Suprapubic skin (tissue), 4 donors: Measurements from ENCODE around the gene CEP131. TPM values are rescaled to one million over a fixed set of nuclear protein-coding genes. Genes with fewer than 3 reads are reported as not detected.

ENCODE experiments used
- DNase-seq, 2 donors: peaks; one replicate each; pipeline ENCODE4 v3.0.0-alpha.2; 2019; ENCODE audit warnings: low spot score in 2 of 2
- H3K27ac ChIP-seq: fragments of 200-600 bp; sonication (generic); one replicate; pipeline ENCODE4 v1.5.1; 2019
- H3K27me3 ChIP-seq: fragments of 200-600 bp; sonication (generic); one replicate; pipeline ENCODE4 v1.5.1; 2019
- H3K36me3 ChIP-seq: fragments of 200-600 bp; sonication (generic); one replicate; pipeline ENCODE4 v1.5.1; 2019
- H3K4me1 ChIP-seq: fragments of 200-600 bp; sonication (generic); one replicate; pipeline ENCODE4 v1.5.1; 2019
- H3K4me3 ChIP-seq: fragments of 200-600 bp; sonication (generic); one replicate; pipeline ENCODE4 v1.5.1; 2019; ENCODE audit warnings: mild to moderate bottlenecking
- H3K9me3 ChIP-seq: fragments of 200-600 bp; sonication (generic); one replicate; pipeline ENCODE4 v1.5.1; 2019
- EP300 ChIP-seq: sonication (generic); formaldehyde crosslinking; IDR thresholded peaks from one replicate; pipeline ENCODE4 v1.6.1; 2017; ENCODE audit warnings: antibody characterized with exemption
- POLR2A ChIP-seq, 2 donors: fragments of 450-650 bp; IDR thresholded peaks; one replicate each; pipeline ENCODE4 v1.6.1; 2017; ENCODE audit warnings: antibody characterized with exemption in 2 of 2, mild to moderate bottlenecking in 2 of 2, moderate library complexity in 2 of 2
- POLR2AphosphoS5 ChIP-seq, 3 donors: sonication (generic); formaldehyde crosslinking; IDR thresholded peaks; one replicate each; pipeline ENCODE4 v1.6.1; 2017; ENCODE audit warnings: antibody characterized with exemption in 3 of 3
- WGBS: methylation state at CpG from one replicate; pipeline ENCODE4 v1.1.5; 2018; 5-methylcytosine and 5-hydroxymethylcytosine counted together
- total RNA-seq, 4 donors: library from RNA; depleted of rRNA; stranded (reverse); fragments of >200 nt; gene quantifications; one replicate each; pipeline ENCODE4 v1.1.0, GENCODE V29; 2016
- TF ChIP-seq, protein P1 (sequence below), 2 donors: fragments of 200-600 bp in 1 of 2; fragments of 450-650 bp in 1 of 2; sonication (generic) in 1 of 2; IDR thresholded peaks; one replicate each; pipeline ENCODE4 v1.5.1; 2016 to 2019; ENCODE audit warnings: antibody characterized with exemption in 2 of 2, mild to moderate bottlenecking in 1 of 2, moderate library complexity in 1 of 2

CEP131 gene
- total RNA-seq, 4 donors from 2014 or later = 4.2 to 9.5 (median 8.0) TPM

DNA sequence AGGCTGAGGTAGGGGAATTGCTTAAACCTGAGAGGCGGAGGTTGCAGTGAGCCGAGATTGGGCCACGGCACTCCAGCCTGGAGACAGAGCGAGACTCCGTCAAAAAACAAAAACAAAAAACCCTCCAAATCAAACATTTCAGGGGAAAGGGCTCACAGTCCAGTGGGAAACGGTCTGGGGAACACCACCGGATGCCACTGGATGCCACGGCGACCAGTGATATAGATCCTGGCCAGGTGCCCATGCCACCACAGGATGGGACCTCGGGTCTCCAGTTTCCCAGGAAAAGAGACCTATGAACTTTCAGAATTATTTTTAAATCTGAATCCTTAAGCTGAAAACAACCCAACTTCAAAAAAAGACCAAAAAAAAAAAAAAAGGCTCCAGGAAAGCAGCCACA lies 12.3 kb downstream of the CEP131 start:
- no peaks in the 10 kb centered on the region for H3K9me3 ChIP-seq
- H3K27me3 ChIP-seq = no peaks in the 10 kb centered on the region
- TF ChIP-seq, protein P1, sequence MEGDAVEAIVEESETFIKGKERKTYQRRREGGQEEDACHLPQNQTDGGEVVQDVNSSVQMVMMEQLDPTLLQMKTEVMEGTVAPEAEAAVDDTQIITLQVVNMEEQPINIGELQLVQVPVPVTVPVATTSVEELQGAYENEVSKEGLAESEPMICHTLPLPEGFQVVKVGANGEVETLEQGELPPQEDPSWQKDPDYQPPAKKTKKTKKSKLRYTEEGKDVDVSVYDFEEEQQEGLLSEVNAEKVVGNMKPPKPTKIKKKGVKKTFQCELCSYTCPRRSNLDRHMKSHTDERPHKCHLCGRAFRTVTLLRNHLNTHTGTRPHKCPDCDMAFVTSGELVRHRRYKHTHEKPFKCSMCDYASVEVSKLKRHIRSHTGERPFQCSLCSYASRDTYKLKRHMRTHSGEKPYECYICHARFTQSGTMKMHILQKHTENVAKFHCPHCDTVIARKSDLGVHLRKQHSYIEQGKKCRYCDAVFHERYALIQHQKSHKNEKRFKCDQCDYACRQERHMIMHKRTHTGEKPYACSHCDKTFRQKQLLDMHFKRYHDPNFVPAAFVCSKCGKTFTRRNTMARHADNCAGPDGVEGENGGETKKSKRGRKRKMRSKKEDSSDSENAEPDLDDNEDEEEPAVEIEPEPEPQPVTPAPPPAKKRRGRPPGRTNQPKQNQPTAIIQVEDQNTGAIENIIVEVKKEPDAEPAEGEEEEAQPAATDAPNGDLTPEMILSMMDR (IDR thresholded peaks at IDR 0.05) = no peak
- TF ChIP-seq POLR2AphosphoS5 (IDR thresholded peaks at IDR 0.05) (no peak), POLR2A (IDR thresholded peaks at IDR 0.05) (no peak), EP300 (no peak)
- H3K4me1 ChIP-seq = no peaks in the 10 kb centered on the region
- peaks cover 9% of the 10 kb centered on the region for H3K36me3 ChIP-seq
- 74% methylated on average over 10 of the region's 10 CpGs for WGBS
- H3K4me3 ChIP-seq = no peak overlapping the region
- no peak overlapping the region for H3K27ac ChIP-seq
- DNase-seq = no peak

DNA sequence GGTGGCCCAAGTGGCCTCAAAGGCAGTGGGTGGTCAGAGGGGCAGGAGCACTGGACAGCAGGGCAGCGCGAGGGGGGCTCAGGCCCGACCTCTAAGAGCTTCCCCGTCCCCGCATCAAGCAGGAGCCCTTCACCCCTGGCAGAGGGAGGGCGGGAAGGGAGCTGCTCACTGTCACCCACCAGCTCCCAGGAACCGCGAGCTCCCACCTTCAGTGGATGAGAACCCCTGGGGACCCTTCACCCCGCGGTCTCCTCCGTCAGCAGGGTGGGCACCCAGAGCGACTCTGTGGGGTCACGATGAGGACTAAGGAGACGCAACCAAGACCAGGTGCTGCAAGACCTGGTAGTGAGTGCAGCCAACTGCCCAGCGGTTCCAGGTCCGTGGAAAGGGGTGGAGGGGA lies 13.6 kb downstream of the CEP131 start:
- TF ChIP-seq, protein P1 (IDR thresholded peaks at IDR 0.05) = no peak
- TF ChIP-seq POLR2AphosphoS5 (IDR thresholded peaks at IDR 0.05) (no peak), EP300 (no peak)
- no peaks in the 10 kb centered on the region for H3K9me3 ChIP-seq

DNA sequence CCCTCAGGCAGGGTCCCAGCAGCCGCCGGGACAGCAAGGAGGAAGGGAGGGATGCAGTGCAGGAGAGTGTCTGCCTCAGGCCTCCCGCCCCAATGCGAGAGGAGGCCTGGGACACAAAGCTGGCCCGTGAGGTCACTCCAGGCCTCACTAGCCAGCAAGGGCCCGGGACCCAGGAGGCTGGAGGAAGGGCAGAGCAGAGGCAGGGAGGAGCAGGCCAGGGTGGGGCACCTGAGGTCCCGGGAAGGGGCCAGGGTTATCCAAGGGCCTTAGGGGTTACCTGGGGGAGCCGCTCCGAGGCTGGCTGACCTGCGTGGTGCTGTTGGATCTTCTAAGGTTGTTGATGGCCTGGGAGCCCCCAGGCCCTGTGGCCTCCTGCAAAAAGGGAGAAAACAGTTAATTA lies 14.1 kb downstream of the CEP131 start:
- Histone ChIP-seq H3K4me1 (no peaks in the 10 kb centered on the region), H3K9me3 (no peaks in the 10 kb centered on the region), H3K4me3 (no peak overlapping the region), H3K27ac (no peak overlapping the region), H3K36me3 (peaks cover 9% of the 10 kb centered on the region), H3K27me3 (no peaks in the 10 kb centered on the region)
- TF ChIP-seq POLR2A (IDR thresholded peaks at IDR 0.05) = no peak
- TF ChIP-seq, protein P1 (IDR thresholded peaks at IDR 0.05) = no peak
- no peak for TF ChIP-seq POLR2AphosphoS5 (IDR thresholded peaks at IDR 0.05)
- no peak for TF ChIP-seq EP300
- 97% methylated on average over 8 of the region's 10 CpGs for WGBS
- no peak for DNase-seq

More for the DNA sequence above, 13.6 kb downstream of the CEP131 start:
- Histone ChIP-seq H3K27ac (no peak overlapping the region), H3K4me3 (no peak overlapping the region), H3K27me3 (no peaks in the 10 kb centered on the region), H3K36me3 (peaks cover 9% of the 10 kb centered on the region), H3K4me1 (no peaks in the 10 kb centered on the region)
- 95% methylated on average over 15 of the region's 16 CpGs for WGBS
- DNase-seq = no peak

DNA sequence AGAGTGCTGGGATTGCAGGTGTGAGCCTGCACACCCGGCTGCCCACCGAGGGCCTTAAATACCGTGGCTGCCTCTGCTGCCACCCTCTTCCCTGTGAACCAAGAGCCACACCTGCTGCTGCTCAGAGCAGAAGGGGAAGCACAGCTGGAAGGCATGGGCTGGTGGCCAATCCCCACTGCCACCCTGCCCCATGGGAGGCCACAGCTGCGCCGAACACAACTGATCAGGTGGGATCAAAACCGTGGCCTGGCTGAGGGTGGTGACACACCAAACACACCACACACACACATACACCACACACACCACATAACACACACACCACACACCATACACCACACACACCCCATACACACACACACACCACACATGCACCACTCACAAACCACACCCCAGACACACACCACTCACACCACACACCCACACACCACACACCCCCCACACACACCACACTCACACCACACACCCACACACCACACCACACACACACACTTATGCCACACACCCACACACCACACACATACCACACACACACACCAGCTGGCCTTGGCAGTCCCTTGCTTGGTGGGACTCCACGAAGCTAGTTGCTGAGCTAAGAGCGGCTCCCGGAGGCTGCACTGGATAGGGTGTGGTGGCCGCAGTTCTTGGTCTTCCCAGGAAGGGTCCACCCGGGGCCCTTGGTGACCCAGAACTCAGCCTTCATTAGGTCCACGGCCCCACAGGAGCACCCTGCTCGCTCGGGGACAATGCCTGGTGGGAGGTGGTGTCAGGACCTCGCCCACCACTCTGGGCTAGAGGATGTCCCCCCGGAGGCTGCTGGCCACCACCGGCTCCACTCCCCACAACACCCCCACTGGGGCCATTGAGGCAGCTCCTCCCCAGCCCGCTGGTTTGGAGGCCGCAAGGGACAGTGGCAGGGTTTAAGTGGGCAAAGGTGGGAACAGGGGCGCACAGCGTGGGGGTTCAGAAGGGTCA lies 14.9 kb downstream of the CEP131 start:
- H3K9me3 ChIP-seq = no peaks in the 10 kb centered on the region

DNA sequence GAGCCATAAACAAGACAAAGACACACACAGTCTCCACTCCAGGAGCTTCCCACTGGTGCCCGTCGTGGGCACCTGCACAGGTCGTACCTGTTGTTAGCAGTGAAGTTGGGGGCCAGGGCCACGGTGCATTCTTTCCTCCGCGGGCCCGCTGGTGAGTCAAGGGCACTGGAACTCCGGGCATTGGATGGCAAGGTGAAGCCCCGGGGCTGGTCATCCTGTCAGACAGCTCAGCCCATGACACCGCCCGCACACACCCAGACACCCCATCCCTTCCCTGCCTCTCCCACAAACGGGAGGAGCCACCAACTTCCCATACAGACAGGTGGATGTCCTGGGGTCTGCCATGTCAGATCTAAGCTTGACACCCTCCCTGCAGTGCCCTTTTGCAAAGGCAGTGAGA lies 16.1 kb downstream of the CEP131 start:
- Histone ChIP-seq H3K27ac (no peak overlapping the region), H3K27me3 (no peaks in the 10 kb centered on the region), H3K4me3 (no peak overlapping the region), H3K36me3 (peaks cover 12% of the 10 kb centered on the region), H3K4me1 (no peaks in the 10 kb centered on the region), H3K9me3 (no peaks in the 10 kb centered on the region)
- WGBS = 91% methylated on average over 12 of the region's 12 CpGs
- no peak for DNase-seq
- TF ChIP-seq POLR2AphosphoS5 (IDR thresholded peaks at IDR 0.05) = no peak
- TF ChIP-seq, protein P1 (IDR thresholded peaks at IDR 0.05) = no peak
- no peak for TF ChIP-seq EP300
- no peak for TF ChIP-seq POLR2A (IDR thresholded peaks at IDR 0.05)

More for the DNA sequence above, 14.9 kb downstream of the CEP131 start:
- no peaks in the 10 kb centered on the region for H3K4me1 ChIP-seq
- DNase-seq = no peak
- no peaks in the 10 kb centered on the region for H3K27me3 ChIP-seq
- WGBS = 80% methylated on average over 9 of the region's 21 CpGs
- no peak overlapping the region for H3K4me3 ChIP-seq
- no peak overlapping the region for H3K27ac ChIP-seq
- H3K36me3 ChIP-seq = peaks cover 12% of the 10 kb centered on the region
- no peak for TF ChIP-seq POLR2A (IDR thresholded peaks at IDR 0.05)
- TF ChIP-seq POLR2AphosphoS5 (IDR thresholded peaks at IDR 0.05) = no peak
- no peak for TF ChIP-seq EP300
- TF ChIP-seq, protein P1 (IDR thresholded peaks at IDR 0.05) = no peak
